Central memory CD8-positive, alpha-beta T cell (primary cell): Measurements from ENCODE around the gene EIF5B.

ENCODE experiments used
- ATAC-seq: fragments of 150-1000 bp; cut with Tn5 transposase; replicated peaks from 2 replicates; pipeline ENCODE4 v1.10.0; 2022; ENCODE audit warnings: mild to moderate bottlenecking, moderate FRiP score, moderate number of reproducible peaks; ENCODE audit not compliant: poor library complexity, severe bottlenecking; ENCODE audit errors: extremely low read depth
- DNase-seq, 2 donors: peaks; one replicate each; pipeline ENCODE4 v3.0.0; 2021; ENCODE audit warnings: low spot score in 2 of 2
- H3K27ac Mint-ChIP-seq: one replicate; pipeline ENCODE4 v1.8.0; 2022; ENCODE audit warnings: low read depth, mild to moderate bottlenecking, moderate library complexity, mixed read lengths
- H3K27me3 Mint-ChIP-seq: one replicate; pipeline ENCODE4 v1.8.0; 2022; ENCODE audit warnings: mixed read lengths
- H3K36me3 Mint-ChIP-seq: one replicate; pipeline ENCODE4 v1.8.0; 2022; ENCODE audit warnings: mild to moderate bottlenecking, moderate library complexity, mixed read lengths; ENCODE audit not compliant: insufficient read depth
- H3K4me1 Mint-ChIP-seq: one replicate; pipeline ENCODE4 v1.8.0; 2022; ENCODE audit warnings: mixed read lengths
- H3K4me3 Mint-ChIP-seq: one replicate; pipeline ENCODE4 v1.8.0; 2022; ENCODE audit warnings: mild to moderate bottlenecking, moderate library complexity, mixed read lengths
- H3K9me3 Mint-ChIP-seq: one replicate; pipeline ENCODE4 v1.8.0; 2022; ENCODE audit warnings: mixed read lengths

Gene EIF5B

GRCh38 chr2:99401841-99402240, 64.7 kb downstream of the EIF5B start:
- peaks cover 41% of the 10 kb centered on the region for H3K36me3 Mint-ChIP-seq
- no peak overlapping the region for H3K4me3 Mint-ChIP-seq
- peak overlapping the region; percentile 7 for H3K27ac Mint-ChIP-seq
- no peaks in the 10 kb centered on the region for H3K27me3 Mint-ChIP-seq
- no peak for ATAC-seq
- DNase-seq: no peak
- no peaks in the 10 kb centered on the region for H3K9me3 Mint-ChIP-seq
- no peaks in the 10 kb centered on the region for H3K4me1 Mint-ChIP-seq

DNA sequence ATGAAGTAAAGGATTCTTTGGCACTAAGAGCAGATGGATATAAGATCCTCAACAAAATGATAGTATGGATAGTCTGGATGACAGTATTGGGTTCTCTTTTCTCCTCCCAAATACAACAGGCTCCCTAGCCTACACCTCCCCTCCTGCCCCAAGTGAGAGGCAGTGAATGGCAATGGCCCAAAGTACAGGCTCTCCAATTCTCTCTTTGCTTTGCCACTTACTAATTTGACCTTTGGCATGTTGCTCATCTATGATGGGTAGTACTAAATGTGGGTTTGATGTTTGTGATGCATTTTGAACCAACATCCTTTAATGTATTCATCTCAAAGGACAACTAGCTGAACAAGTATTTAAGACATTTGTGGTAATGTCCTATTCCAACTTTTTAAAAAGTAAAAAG, 65.9 kb downstream of the EIF5B start:
- no peaks in the 10 kb centered on the region for H3K9me3 Mint-ChIP-seq
- DNase-seq: no peak
- no peaks in the 10 kb centered on the region for H3K4me1 Mint-ChIP-seq
- H3K36me3 Mint-ChIP-seq: peaks cover 42% of the 10 kb centered on the region
- ATAC-seq: no peak
- H3K4me3 Mint-ChIP-seq: no peak overlapping the region
- no peaks in the 10 kb centered on the region for H3K27me3 Mint-ChIP-seq
- peak overlapping the region; percentile 7 for H3K27ac Mint-ChIP-seq

GRCh38 chr2:99403524-99403923, 66.3 kb downstream of the EIF5B start:
- ATAC-seq (no peak), DNase-seq (no peak)
- Mint-ChIP-seq H3K4me1 (no peaks in the 10 kb centered on the region), H3K27ac (peak overlapping the region; percentile 7), H3K27me3 (no peaks in the 10 kb centered on the region), H3K36me3 (peaks cover 39% of the 10 kb centered on the region), H3K4me3 (no peak overlapping the region), H3K9me3 (no peaks in the 10 kb centered on the region)

- Mint-ChIP-seq H3K9me3 (no peaks in the 10 kb centered on the region), H3K27me3 (no peaks in the 10 kb centered on the region), H3K4me3 (no peak overlapping the region), H3K4me1 (no peaks in the 10 kb centered on the region), H3K36me3 (peaks cover 33% of the 10 kb centered on the region), H3K27ac (peak overlapping the region; percentile 22)
- no peak for ATAC-seq
- no peak for DNase-seq
Measured at GRCh38 chr2:99404039-99404796, 67.0 kb downstream of the EIF5B start.

- Mint-ChIP-seq H3K27me3 (no peaks in the 10 kb centered on the region), H3K4me1 (no peaks in the 10 kb centered on the region), H3K4me3 (no peak overlapping the region), H3K27ac (peak overlapping the region; percentile 22), H3K9me3 (no peaks in the 10 kb centered on the region), H3K36me3 (peaks cover 30% of the 10 kb centered on the region)
- ATAC-seq (no peak), DNase-seq (no peak)
Measured at GRCh38 chr2:99404797-99405669, 67.8 kb downstream of the EIF5B start.

DNA sequence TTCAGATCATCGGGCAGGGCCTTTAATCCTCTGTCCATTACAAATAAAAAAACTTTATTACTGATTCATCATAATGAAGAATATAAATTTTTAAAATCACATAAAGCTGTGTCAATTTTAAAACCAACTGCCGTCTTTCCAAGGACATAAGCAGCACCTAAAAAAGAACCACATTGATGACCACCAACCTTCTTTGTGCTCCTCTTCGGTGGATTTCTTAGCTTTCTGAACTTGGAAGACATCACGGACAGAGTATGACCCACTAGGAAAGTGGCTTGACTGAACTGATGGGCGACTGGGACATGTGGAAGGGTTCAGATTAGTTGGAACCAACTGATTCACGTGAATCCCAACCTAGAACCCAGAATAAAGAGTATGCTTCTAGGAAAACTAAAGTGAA, 68.9 kb downstream of the EIF5B start:
- Mint-ChIP-seq H3K27me3 (no peaks in the 10 kb centered on the region), H3K27ac (no peak overlapping the region), H3K9me3 (no peaks in the 10 kb centered on the region), H3K36me3 (peaks cover 28% of the 10 kb centered on the region), H3K4me1 (no peaks in the 10 kb centered on the region), H3K4me3 (no peak overlapping the region)
- no peak for ATAC-seq
- DNase-seq: no peak

DNA sequence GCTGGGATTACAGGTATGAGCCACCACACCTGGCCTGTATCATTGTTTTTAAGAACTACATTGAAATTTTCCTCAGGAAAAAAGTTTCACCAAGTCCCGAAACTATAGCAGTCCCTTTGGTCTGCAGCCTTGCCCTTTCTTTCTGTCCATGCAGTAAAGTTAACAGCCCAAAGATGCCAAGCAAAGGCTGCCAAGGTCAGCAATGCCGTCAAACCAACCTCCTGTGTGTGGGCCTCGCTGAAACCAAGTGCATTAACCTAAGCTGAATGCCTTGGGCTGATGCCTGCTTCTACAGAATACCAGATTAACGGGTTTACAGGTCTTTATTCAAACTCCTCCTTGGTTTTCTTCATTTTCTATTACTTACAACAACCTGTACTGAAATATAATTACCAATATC, 73.1 kb downstream of the EIF5B start:
- Mint-ChIP-seq H3K27ac (no peak overlapping the region), H3K4me3 (no peak overlapping the region), H3K27me3 (no peaks in the 10 kb centered on the region), H3K36me3 (peaks cover 30% of the 10 kb centered on the region), H3K4me1 (no peaks in the 10 kb centered on the region), H3K9me3 (no peaks in the 10 kb centered on the region)
- ATAC-seq (no peak), DNase-seq (no peak)

DNA sequence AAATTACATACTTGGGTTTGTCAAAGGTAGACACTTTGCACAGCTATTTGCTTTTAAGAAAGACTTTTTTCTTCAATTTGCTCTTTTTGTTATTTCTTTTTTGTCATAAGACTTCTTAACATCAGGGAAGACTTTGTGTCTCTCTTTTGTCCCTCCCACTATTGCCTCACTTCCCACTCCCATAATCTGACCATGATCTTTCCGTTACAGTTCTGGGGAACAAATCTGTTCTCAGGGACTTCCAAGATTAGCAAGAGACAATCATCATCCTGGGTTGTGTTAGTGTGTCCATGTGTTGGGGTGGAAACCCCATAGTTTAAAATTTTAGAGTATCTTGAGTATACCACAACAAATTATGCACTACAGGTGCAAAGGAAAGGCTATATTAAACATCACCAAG, 77.4 kb downstream of the EIF5B start:
- no peak overlapping the region for H3K4me3 Mint-ChIP-seq
- H3K27me3 Mint-ChIP-seq: no peaks in the 10 kb centered on the region
- no peaks in the 10 kb centered on the region for H3K9me3 Mint-ChIP-seq
- ATAC-seq (no peak), DNase-seq (no peak)
- H3K4me1 Mint-ChIP-seq: no peaks in the 10 kb centered on the region
- peaks cover 30% of the 10 kb centered on the region for H3K36me3 Mint-ChIP-seq
- H3K27ac Mint-ChIP-seq: no peak overlapping the region

DNA sequence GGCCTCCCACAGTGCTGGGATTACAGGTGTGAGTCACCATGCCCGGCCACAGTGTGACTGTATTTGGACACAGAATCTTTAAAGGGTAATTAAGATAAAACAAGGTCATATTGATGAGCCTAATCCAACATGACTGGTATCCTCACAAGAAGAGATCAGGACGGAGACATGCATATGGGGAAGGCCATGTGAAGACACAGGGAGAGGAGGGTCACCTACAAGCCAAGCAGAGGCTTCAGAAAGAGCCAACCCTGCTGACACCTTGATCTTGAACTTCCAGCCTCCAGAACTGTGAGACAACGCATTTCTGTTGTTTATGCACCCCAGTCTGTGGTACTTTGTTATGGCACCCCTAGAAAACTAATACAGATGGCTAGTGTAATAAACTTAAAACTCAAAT, 80.2 kb downstream of the EIF5B start:
- H3K27ac Mint-ChIP-seq: no peak overlapping the region
- no peak overlapping the region for H3K4me3 Mint-ChIP-seq
- H3K4me1 Mint-ChIP-seq: no peaks in the 10 kb centered on the region
- no peak for ATAC-seq
- peaks cover 33% of the 10 kb centered on the region for H3K36me3 Mint-ChIP-seq
- H3K27me3 Mint-ChIP-seq: no peaks in the 10 kb centered on the region
- no peak for DNase-seq
- H3K9me3 Mint-ChIP-seq: no peaks in the 10 kb centered on the region

GRCh38 chr2:99420031-99420430, 82.8 kb downstream of the EIF5B start:
- Mint-ChIP-seq H3K9me3 (no peaks in the 10 kb centered on the region), H3K27me3 (no peaks in the 10 kb centered on the region), H3K36me3 (peaks cover 33% of the 10 kb centered on the region), H3K4me1 (no peaks in the 10 kb centered on the region), H3K4me3 (no peak overlapping the region), H3K27ac (peak overlapping the region; percentile 60)
- ATAC-seq (no peak), DNase-seq (no peak)

- Mint-ChIP-seq H3K27ac (no peak overlapping the region), H3K4me3 (no peak overlapping the region), H3K27me3 (no peaks in the 10 kb centered on the region), H3K9me3 (no peaks in the 10 kb centered on the region), H3K4me1 (no peaks in the 10 kb centered on the region), H3K36me3 (peaks cover 36% of the 10 kb centered on the region)
- DNase-seq (no peak), ATAC-seq (no peak)
Measured at GRCh38 chr2:99420751-99421299, 83.6 kb downstream of the EIF5B start.

- Mint-ChIP-seq H3K36me3 (peaks cover 36% of the 10 kb centered on the region), H3K27ac (no peak overlapping the region), H3K4me3 (no peak overlapping the region), H3K27me3 (no peaks in the 10 kb centered on the region), H3K9me3 (no peaks in the 10 kb centered on the region), H3K4me1 (no peaks in the 10 kb centered on the region)
- no peak for ATAC-seq
- DNase-seq: no peak
Measured at GRCh38 chr2:99421469-99421868, 84.3 kb downstream of the EIF5B start.

- Mint-ChIP-seq H3K36me3 (peaks cover 35% of the 10 kb centered on the region), H3K9me3 (no peaks in the 10 kb centered on the region), H3K27ac (no peak overlapping the region), H3K4me3 (no peak overlapping the region), H3K4me1 (no peaks in the 10 kb centered on the region), H3K27me3 (no peaks in the 10 kb centered on the region)
- no peak for ATAC-seq
- DNase-seq: no peak
Measured at GRCh38 chr2:99422599-99422998, 85.4 kb downstream of the EIF5B start.
